Omental fat pad (tissue), 4 donors: Measurements from ENCODE around the gene HCAR3. TPM values are rescaled to one million over a fixed set of nuclear protein-coding genes. Genes with fewer than 3 reads are reported as not detected.
"Not testable (repeated sequence)": the region's sequence is repeated elsewhere in the genome, so short reads cannot be mapped to it uniquely, and the experiment has no call there.

Experiments
- ATAC-seq: fragments of 150-250 bp; one replicate; pipeline ENCODE4 v1.9.1; 2016; ENCODE audit warnings: mild to moderate bottlenecking, moderate library complexity; ENCODE audit not compliant: low FRiP score
- DNase-seq: peaks from one replicate; pipeline ENCODE4 v3.0.0-alpha.2; 2019; ENCODE audit warnings: low spot score
- CTCF ChIP-seq, 3 donors: fragments of 450-650 bp; IDR thresholded peaks; one replicate each; pipeline ENCODE4 v1.5.1; 2016 to 2017; ENCODE audit warnings: antibody characterized with exemption in 3 of 3, mild to moderate bottlenecking in 3 of 3, moderate library complexity in 2 of 3
- total RNA-seq, 4 donors: library from RNA; depleted of rRNA; stranded (reverse); fragments of >200 nt; gene quantifications; one replicate each; pipeline ENCODE4 v1.1.0, GENCODE V29; 2016

Gene HCAR3
- total RNA-seq, 4 donors from 2014 or later = 1.8 to 23.1 (median 3.5) TPM

DNA sequence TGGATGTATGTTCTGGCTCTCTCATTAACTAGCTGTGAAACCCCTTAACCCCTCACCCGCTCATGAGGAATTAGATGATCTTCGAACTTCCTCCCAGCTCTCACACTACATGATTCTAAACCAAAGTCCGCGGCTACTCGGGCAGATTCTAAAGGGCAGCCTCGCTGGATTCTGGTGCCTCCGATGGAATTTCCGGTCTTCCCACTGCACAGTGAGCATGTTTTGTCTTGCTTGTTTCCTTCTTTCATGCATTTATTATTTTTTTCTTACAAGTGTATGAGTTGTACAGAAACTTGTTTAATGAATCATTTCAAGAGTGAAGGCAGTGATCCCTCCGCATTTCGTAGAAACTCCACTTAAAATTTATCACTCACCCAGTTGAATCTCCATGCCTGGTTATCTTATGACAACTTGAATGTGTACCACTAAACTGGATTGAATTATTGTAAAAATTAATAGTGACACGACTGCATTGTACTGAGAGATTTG lies 4.5 kb upstream of the HCAR3 start:
- ATAC-seq (no peak), DNase-seq (no peak)
- TF ChIP-seq CTCF (IDR thresholded peaks at IDR 0.05) = no peak

DNA sequence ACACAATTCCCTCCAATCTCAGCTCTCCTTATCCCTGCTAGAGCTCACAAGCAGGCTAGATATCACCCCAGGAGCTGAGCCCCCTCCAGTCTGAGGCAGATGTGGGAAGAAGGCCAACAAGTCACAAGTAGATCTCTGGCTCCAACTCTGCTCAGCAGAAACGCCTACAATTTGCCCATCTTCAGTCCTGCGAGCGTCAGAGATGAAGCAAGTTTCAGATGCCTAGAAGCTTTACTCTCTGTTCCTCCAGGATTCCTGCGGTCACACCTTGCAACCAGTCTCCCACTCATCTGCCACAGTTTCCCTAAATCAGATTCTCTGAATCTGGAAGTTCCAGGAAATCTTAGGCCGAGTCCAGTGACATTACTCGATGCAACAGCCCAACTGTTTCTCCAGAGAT lies 1.4 kb downstream of the HCAR3 start:
- not testable (repeated sequence) for DNase-seq, ATAC-seq

DNA sequence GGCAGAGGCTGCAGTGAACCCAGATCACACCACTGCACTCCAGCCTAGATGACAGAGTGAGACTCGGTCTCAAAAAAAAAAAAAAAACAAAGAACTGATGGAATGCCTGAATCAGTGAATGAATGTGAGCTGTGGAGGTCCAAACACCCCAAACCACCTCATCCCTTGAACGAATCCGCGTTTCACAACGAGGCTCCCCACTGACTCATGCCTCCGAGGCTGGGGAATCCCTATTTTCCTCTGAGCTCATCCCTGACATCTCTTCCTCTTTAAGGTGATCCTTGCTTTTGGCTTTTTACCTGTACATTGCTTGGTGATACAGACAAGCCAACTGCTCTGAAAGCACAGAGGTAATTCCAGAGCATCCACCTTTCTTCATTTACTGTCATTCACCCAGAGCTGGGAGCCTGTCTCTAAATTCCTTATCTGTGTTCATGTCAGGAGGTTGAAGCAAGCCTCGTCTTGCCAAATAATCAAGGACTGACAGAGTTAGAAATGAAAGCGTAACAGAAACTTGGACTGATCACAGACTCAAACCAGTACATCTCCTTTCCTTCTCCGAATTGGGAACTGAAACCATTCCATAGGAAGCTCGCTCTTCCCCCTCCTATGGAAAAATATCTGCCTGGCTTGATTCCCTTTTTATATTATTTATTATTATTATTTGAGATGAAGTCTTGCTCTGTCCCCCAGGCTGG lies 3.0 kb downstream of the HCAR3 start:
- ATAC-seq = peak; percentile 91
- DNase-seq = not testable (repeated sequence)

DNA sequence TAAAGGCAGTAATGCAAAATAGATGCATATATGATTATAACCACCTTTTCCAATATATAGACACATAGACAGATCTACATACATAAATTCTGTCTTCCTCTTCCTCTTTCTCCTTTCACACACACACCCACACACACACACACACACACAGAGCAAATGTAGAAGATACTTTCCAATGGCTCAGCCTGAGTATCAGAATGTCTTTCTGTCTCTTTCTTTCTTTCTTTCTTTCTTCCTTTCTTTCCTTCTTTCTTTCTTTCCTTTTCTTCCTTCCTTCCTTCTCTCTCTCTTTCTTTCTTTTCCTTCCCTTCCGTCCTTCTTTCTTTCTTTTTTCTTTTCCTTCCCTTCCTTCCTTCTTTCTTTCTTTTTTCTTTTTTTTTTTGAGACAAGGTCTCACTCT lies 5.3 kb downstream of the HCAR3 start:
- not testable (repeated sequence) for ATAC-seq

DNA sequence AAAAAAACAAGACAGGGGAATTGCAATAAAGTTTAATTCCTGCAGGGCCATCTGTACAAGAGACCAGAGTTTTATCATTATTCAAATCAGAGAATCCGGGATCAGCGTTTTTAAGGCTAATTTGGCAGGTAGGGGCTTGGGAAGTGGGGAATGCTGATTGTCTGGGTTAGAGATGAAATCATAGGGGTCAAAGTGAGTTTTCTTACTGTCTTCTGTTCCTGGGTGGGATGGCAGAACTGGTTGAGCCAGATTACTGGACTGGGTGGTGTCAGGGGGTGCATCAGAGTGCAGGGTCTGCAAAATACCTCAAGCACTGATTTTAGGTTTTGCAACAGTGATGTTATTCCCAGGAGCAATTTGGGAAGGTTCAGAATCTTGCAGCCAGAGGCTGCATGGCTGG lies 6.3 kb downstream of the HCAR3 start:
- ATAC-seq, DNase-seq: not testable (repeated sequence)

More for the DNA sequence above, 5.3 kb downstream of the HCAR3 start:
- DNase-seq = not testable (repeated sequence)

DNA sequence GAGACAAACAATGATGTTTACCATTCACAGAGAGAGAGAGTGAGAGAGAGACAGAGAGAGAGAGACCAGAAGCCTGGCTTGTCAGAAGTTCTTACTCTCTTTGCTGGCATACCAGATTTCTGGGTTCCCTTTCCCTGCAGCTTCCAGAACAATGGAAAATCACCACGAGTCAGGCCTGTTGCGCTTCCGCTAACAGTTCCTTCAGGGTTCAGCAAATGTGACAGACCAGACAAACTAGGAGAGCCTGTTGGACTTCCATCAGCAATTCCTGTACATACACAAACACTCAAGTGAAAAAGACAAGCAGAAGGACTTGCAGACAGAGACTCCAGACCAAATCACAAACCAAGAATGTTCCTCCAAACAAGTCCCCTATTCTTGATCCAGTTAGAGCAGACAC lies 7.3 kb downstream of the HCAR3 start:
- ATAC-seq, DNase-seq: not testable (repeated sequence)

- ATAC-seq, DNase-seq: not testable (repeated sequence)
Observed at GRCh38 chr12:122703841-122704240, 12.8 kb downstream of the HCAR3 start.

- DNase-seq, ATAC-seq: not testable (repeated sequence)
Observed at GRCh38 chr12:122702890-122703611, 13.6 kb downstream of the HCAR3 start, which contains the start of gene HCAR2. HCAR2 (minus strand) TSS chr12:122703357; CDS start chr12:122703283, 74 bp downstream.

DNA sequence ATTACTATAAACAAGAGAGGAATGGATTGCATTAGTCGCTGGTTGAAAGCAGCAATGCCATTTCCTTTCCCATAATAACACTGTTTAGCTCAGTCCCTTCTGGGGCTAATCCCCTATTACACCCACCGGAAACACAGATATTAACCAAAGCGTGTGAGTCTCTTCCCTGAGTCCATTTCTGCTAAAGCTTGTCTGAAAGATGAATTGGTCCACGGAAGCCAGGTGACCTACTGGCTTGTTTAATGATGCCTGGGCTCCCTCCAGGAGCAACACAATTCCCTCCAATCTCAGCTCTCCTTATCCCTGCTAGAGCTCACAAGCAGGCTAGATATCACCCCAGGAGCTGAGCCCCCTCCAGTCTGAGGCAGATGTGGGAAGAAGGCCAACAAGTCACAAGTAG lies 15.1 kb downstream of the HCAR3 start:
- not testable (repeated sequence) for DNase-seq, ATAC-seq

DNA sequence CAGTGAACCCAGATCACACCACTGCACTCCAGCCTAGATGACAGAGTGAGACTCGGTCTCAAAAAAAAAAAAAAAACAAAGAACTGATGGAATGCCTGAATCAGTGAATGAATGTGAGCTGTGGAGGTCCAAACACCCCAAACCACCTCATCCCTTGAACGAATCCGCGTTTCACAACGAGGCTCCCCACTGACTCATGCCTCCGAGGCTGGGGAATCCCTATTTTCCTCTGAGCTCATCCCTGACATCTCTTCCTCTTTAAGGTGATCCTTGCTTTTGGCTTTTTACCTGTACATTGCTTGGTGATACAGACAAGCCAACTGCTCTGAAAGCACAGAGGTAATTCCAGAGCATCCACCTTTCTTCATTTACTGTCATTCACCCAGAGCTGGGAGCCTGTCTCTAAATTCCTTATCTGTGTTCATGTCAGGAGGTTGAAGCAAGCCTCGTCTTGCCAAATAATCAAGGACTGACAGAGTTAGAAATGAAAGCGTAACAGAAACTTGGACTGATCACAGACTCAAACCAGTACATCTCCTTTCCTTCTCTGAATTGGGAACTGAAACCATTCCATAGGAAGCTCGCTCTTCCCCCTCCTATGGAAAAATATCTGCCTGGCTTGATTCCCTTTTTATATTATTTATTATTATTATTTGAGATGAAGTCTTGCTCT lies 16.4 kb downstream of the HCAR3 start:
- DNase-seq = not testable (repeated sequence)
- peak; percentile 92 for ATAC-seq

GRCh38 chr12:122696922-122697321 lies 19.7 kb downstream of the HCAR3 start:
- not testable (repeated sequence) for ATAC-seq, DNase-seq

DNA sequence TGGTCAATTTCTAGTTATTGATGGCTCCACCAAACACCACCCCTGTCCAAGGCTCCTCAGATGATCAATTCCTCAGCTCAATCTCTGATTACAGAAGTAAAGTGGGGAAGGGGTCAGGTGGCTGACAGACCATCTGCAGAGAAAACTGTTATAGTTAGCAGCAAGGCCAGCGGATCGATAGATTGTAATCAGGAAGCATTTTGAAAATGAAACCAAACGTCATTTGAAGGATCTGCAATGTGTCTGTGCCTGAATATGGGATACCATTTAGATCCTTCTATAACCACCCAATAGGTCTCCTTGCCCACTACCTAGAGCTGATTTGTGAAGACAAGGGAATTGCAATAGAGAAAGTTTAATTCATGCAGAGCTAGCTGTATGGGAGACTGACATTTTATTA lies 25.0 kb downstream of the HCAR3 start:
- TF ChIP-seq CTCF (IDR thresholded peaks at IDR 0.05) = no peak
- DNase-seq (no peak), ATAC-seq (no peak)
